Right forelimb (tissue), 1 donor: ENCODE measurements around the gene ARID1B.

ENCODE experiments used
- DNase-seq: peaks from one replicate; pipeline ENCODE4 v3.0.0-alpha.2; 2018

The ARID1B gene

GRCh38 chr6:157001716-157002115 is 224.5 kb downstream of the ARID1B start:
- DNase-seq, result no peak

GRCh38 chr6:157002774-157003173 is 225.6 kb downstream of the ARID1B start:
- DNase-seq, result no peak

GRCh38 chr6:157005940-157006339 is 228.8 kb downstream of the ARID1B start:
- no peak for DNase-seq

GRCh38 chr6:157008568-157008967 is 231.4 kb downstream of the ARID1B start:
- no peak for DNase-seq

GRCh38 chr6:157012355-157012754 is 235.2 kb downstream of the ARID1B start:
- no peak for DNase-seq

- DNase-seq, result no peak
These were observed 236.6 kb downstream of the ARID1B start for GRCh38 chr6:157013649-157014304.

- no peak for DNase-seq
These were observed 237.7 kb downstream of the ARID1B start for GRCh38 chr6:157014871-157015270.

GRCh38 chr6:157017022-157017421 is 239.8 kb downstream of the ARID1B start:
- DNase-seq, result no peak

- no peak for DNase-seq
These were observed 240.7 kb downstream of the ARID1B start for GRCh38 chr6:157017861-157018260.

GRCh38 chr6:157019115-157019641 is 242.0 kb downstream of the ARID1B start:
- DNase-seq, result no peak

GRCh38 chr6:157019733-157020132 is 242.6 kb downstream of the ARID1B start:
- no peak for DNase-seq

- no peak for DNase-seq
These were observed 243.2 kb downstream of the ARID1B start for GRCh38 chr6:157020398-157020797.

- DNase-seq, result no peak
These were observed 243.7 kb downstream of the ARID1B start for GRCh38 chr6:157020881-157021343.

GRCh38 chr6:157021344-157021992 is 244.3 kb downstream of the ARID1B start:
- DNase-seq, result peak; percentile 95

- peak; percentile 98 for DNase-seq
These were observed 245.0 kb downstream of the ARID1B start for GRCh38 chr6:157021993-157022740.

- DNase-seq, result no peak
These were observed 246.8 kb downstream of the ARID1B start for GRCh38 chr6:157023958-157024357.

GRCh38 chr6:157024745-157025144 is 247.6 kb downstream of the ARID1B start:
- no peak for DNase-seq

GRCh38 chr6:157025437-157025836 is 248.3 kb downstream of the ARID1B start:
- DNase-seq, result no peak

- DNase-seq, result no peak
These were observed 253.0 kb downstream of the ARID1B start for GRCh38 chr6:157029980-157030690.

GRCh38 chr6:157030755-157031154 is 253.6 kb downstream of the ARID1B start:
- no peak for DNase-seq

GRCh38 chr6:157032923-157033322 is 255.7 kb downstream of the ARID1B start:
- DNase-seq, result no peak

GRCh38 chr6:157033428-157034140 is 256.4 kb downstream of the ARID1B start:
- DNase-seq, result no peak
